ENCODE data around the gene ELF5.

- TF ChIP-seq POLR2AphosphoS5 (IDR thresholded peaks at IDR 0.05) (no peak), POLR2A (IDR thresholded peaks at IDR 0.05) (no peak), EP300 (IDR thresholded peaks at IDR 0.05) (no peak)
- TF ChIP-seq, protein P1, sequence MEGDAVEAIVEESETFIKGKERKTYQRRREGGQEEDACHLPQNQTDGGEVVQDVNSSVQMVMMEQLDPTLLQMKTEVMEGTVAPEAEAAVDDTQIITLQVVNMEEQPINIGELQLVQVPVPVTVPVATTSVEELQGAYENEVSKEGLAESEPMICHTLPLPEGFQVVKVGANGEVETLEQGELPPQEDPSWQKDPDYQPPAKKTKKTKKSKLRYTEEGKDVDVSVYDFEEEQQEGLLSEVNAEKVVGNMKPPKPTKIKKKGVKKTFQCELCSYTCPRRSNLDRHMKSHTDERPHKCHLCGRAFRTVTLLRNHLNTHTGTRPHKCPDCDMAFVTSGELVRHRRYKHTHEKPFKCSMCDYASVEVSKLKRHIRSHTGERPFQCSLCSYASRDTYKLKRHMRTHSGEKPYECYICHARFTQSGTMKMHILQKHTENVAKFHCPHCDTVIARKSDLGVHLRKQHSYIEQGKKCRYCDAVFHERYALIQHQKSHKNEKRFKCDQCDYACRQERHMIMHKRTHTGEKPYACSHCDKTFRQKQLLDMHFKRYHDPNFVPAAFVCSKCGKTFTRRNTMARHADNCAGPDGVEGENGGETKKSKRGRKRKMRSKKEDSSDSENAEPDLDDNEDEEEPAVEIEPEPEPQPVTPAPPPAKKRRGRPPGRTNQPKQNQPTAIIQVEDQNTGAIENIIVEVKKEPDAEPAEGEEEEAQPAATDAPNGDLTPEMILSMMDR (IDR thresholded peaks at IDR 0.05), result no peak
Observed at GRCh38 chr11:34481307-34481706, 32.3 kb downstream of the ELF5 start.
